Activated naive CD4-positive, alpha-beta T cell treated with anti-CD3 and anti-CD28 coated beads for 36 hours (primary cell): ENCODE results near the gene AK8. TPM values are rescaled to one million over a fixed set of nuclear protein-coding genes. Genes with fewer than 3 reads are reported as not detected.

Experiments used
- CTCF ChIA-PET: fragments of 350-600 bp; sonication (Branson Sonifier 250); formaldehyde crosslinking; loops from one replicate; lab custom pipeline; 2021; ENCODE audit warnings: antibody characterized with exemption; lab: Charles Lee
- DNase-seq: peaks from one replicate; pipeline ENCODE4 v3.0.0-alpha.2; 2020
- H3K27ac Mint-ChIP-seq: one replicate; pipeline ENCODE4 v1.8.0; 2021; ENCODE audit warnings: mild to moderate bottlenecking, mixed read lengths
- H3K27me3 Mint-ChIP-seq: one replicate; pipeline ENCODE4 v1.8.0; 2021; ENCODE audit warnings: low read depth, mixed read lengths
- H3K36me3 Mint-ChIP-seq: one replicate; pipeline ENCODE4 v1.8.0; 2021; ENCODE audit warnings: low read depth, mixed read lengths
- H3K4me1 Mint-ChIP-seq: one replicate; pipeline ENCODE4 v1.8.0; 2021; ENCODE audit warnings: low read depth, mixed read lengths
- H3K4me3 Mint-ChIP-seq: one replicate; pipeline ENCODE4 v1.8.0; 2021; ENCODE audit warnings: mild to moderate bottlenecking, moderate library complexity, mixed read lengths
- H3K9me3 Mint-ChIP-seq: one replicate; pipeline ENCODE4 v1.8.0; 2021; ENCODE audit warnings: mixed read lengths
- intact Hi-C: fragments of 100-400 bp; cut with micrococcal nuclease; formaldehyde crosslinking; loops from one replicate; pipeline ENCODE4 v1.15.1; 2023
- total RNA-seq, 2 experiments: library from RNA; stranded (reverse); gene quantifications; one replicate each; pipeline ENCODE4 v1.2.3, GENCODE V29; 2021

Gene AK8
- total RNA-seq, 2 experiments from 2014 or later = not detected

DNA sequence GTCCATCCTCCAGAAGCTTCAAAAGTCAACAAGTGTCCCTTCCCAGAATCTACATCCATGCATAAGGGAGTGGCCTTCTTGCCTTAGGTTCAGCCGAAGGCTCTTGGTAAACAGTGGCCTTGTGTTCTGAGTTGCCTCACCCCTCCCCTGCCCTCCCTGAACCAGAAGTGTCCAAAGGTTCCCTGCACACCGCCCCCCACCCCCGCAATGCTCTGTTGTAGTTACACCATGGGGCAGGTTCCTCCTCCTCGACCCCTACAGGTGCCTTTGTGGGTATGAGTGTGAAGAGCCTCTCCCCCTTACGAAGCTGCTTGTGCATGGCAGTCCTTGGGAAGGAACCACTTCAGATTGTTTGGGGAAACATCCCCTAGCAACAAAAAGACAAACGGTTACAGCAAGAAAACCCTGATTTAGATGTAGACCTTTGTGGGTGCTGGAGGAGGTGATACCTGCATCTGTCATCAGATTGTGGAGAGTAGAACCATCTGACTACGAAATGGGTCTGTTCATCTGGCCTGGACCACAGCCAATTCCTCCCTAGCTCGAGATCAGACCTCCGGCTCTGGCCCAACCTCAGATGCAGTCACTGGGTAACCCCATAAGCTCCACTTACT, 7.7 kb upstream of the AK8 start:
- Mint-ChIP-seq H3K9me3 (no peaks in the 10 kb centered on the region), H3K27me3 (no peaks in the 10 kb centered on the region), H3K27ac (no peak overlapping the region), H3K4me1 (peaks cover 1% of the 10 kb centered on the region), H3K4me3 (no peak overlapping the region), H3K36me3 (no peaks in the 10 kb centered on the region)
- no peak for DNase-seq
- CTCF ChIA-PET = interaction anchor here (0.8 kb wide), 1 partner anchor 14 kb away, joined by 3 read pairs; no protein-coding TSS in a partner anchor
- intact Hi-C loops = no loop called here

GRCh38 chr9:132883349-132884294, 5.5 kb upstream of the AK8 start:
- intact Hi-C loops = no loop called here
- Mint-ChIP-seq H3K27ac (no peak overlapping the region), H3K36me3 (no peaks in the 10 kb centered on the region), H3K27me3 (no peaks in the 10 kb centered on the region), H3K4me3 (no peak overlapping the region), H3K4me1 (peaks cover 9% of the 10 kb centered on the region), H3K9me3 (no peaks in the 10 kb centered on the region)
- DNase-seq = no peak
- CTCF ChIA-PET = interaction anchor here (0.9 kb wide), 1 partner anchor 19 kb away, joined by 3 read pairs; no protein-coding TSS in a partner anchor

DNA sequence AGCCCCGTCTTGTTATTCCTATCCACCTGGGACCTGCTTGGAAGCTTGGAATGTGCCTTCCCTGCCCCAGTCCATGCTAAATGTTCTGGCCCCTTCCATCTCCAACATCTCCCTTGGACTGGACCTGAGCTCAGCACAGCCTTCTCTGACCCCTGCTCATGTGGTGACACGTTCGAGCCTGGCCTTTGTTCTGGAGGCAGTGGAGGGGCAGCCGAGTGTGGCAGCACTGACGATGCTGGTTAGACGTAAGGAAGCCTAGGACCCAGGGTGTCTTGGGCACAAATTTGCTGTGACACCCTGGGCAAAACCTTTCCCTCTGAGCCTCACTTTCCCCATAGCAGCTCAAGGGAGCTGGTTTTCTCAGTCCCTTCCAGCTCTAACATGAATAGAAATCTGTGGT, 4.5 kb upstream of the AK8 start:
- no peaks in the 10 kb centered on the region for H3K27me3 Mint-ChIP-seq
- H3K4me1 Mint-ChIP-seq = peaks cover 8% of the 10 kb centered on the region
- CTCF ChIA-PET = no interaction called here
- no peak overlapping the region for H3K27ac Mint-ChIP-seq
- H3K9me3 Mint-ChIP-seq = no peaks in the 10 kb centered on the region
- no peak for DNase-seq
- intact Hi-C loops = no loop called here
- H3K36me3 Mint-ChIP-seq = no peaks in the 10 kb centered on the region
- no peak overlapping the region for H3K4me3 Mint-ChIP-seq

DNA sequence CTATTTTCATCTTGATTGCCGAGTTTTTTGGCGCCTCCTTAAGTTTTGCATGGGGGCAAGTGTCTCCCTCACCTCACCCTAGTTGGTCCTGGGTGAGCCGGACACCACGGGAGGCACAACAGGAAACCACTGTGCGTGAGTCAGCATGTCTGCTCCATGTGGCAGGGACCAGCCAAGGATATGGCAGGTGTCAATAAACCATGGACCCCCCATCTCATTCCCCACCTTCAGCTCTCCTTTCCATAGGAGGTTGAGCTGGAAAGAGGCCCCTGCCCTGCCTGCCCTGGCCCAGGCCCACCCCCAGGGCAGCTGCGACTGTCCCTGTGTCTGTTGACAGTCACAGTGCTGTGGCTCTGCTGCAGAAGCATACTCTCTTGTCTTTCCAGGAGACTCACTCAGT, 3.7 kb upstream of the AK8 start:
- DNase-seq = no peak
- CTCF ChIA-PET = no interaction called here
- Mint-ChIP-seq H3K27ac (no peak overlapping the region), H3K4me3 (no peak overlapping the region), H3K4me1 (peaks cover 8% of the 10 kb centered on the region), H3K36me3 (no peaks in the 10 kb centered on the region), H3K27me3 (no peaks in the 10 kb centered on the region), H3K9me3 (no peaks in the 10 kb centered on the region)
- intact Hi-C loops = no loop called here

DNA sequence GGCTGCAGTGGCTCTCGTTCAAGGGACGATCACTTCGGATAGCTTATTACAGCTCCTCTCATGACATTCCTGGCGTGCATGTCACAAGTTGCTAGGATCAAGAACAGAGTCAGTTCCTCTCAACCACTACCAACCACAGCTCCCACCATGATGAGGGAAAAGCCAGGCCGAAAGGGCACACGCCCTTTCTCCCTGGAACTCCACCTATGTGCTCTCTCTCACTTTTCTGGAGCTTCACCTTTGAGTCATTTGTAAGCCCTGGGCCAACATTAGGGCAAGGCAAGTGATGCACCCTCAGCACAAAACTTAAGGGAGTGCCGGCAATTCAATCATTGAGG, 2.2 kb upstream of the AK8 start:
- intact Hi-C loops = no loop called here
- DNase-seq = no peak
- CTCF ChIA-PET = interaction anchor here (0.7 to 4.0 kb wide), 4 partner anchors 22 to 142 kb away, joined by 3 to 18 read pairs (median 4); no protein-coding TSS in a partner anchor
- H3K27me3 Mint-ChIP-seq = no peaks in the 10 kb centered on the region
- peak overlapping the region; percentile 1 for H3K4me3 Mint-ChIP-seq
- peaks cover 8% of the 10 kb centered on the region for H3K4me1 Mint-ChIP-seq
- H3K27ac Mint-ChIP-seq = no peak overlapping the region
- no peaks in the 10 kb centered on the region for H3K9me3 Mint-ChIP-seq
- H3K36me3 Mint-ChIP-seq = no peaks in the 10 kb centered on the region

- Mint-ChIP-seq H3K4me3 (peak overlapping the region; percentile 74), H3K27me3 (no peaks in the 10 kb centered on the region), H3K27ac (no peak overlapping the region), H3K4me1 (peaks cover 8% of the 10 kb centered on the region), H3K36me3 (no peaks in the 10 kb centered on the region), H3K9me3 (no peaks in the 10 kb centered on the region)
- CTCF ChIA-PET = interaction anchor here (0.9 to 4.0 kb wide), 3 partner anchors 23 to 142 kb away, joined by 4 to 18 read pairs (median 4); no protein-coding TSS in a partner anchor
- DNase-seq = no peak
- intact Hi-C loops = loop anchor here (2.0 kb wide), 1 partner anchor 23 kb away; no protein-coding TSS in a partner anchor
Measured at GRCh38 chr9:132879457-132880323, 1.6 kb upstream of the AK8 start.

- intact Hi-C loops = loop anchor here (1.0 to 2.0 kb wide), 3 partner anchors 24 to 209 kb away; partner anchors contain the start of genes GTF3C4 and TSC1
- H3K27ac Mint-ChIP-seq = no peak within 1 kb of the TSS
- H3K36me3 Mint-ChIP-seq = no peaks in the 10 kb centered on the region
- no peaks in the 10 kb centered on the region for H3K9me3 Mint-ChIP-seq
- DNase-seq = peak; percentile 24
- H3K4me3 Mint-ChIP-seq = peak within 1 kb of the TSS; percentile 74
- H3K27me3 Mint-ChIP-seq = no peaks in the 10 kb centered on the region
- CTCF ChIA-PET = interaction anchor here (0.9 to 4.0 kb wide), 3 partner anchors 23 to 143 kb away, joined by 4 to 18 read pairs (median 4); no protein-coding TSS in a partner anchor
- H3K4me1 Mint-ChIP-seq = peaks cover 8% of the 10 kb centered on the region
Measured at GRCh38 chr9:132878695-132879456, 792 bp upstream of the AK8 start, which contains the start of gene SPACA9. Gene SPACA9 (plus strand): TSS chr9:132878898. CDS start chr9:132883948, 5,050 bp downstream.

DNA sequence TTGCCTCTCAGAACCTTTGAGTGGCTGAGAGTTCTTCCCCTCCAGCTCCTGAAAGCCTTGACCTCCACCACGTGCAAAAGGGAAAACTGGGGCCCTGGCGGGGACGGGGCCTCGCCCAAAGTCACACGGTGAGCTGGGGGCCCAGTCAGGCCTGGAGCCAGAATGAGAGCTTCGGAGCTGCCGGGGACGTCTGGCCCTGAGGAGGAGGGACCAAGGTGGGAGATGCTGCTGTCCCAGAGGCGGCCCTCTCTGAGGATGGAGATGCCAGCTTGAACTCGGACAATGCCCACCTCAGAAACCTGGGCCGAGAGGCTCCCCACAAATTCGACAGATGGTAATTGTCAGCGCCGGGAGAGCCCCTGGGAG, 643 bp downstream of the AK8 start:
- H3K27ac Mint-ChIP-seq = no peak overlapping the region
- H3K9me3 Mint-ChIP-seq = no peaks in the 10 kb centered on the region
- H3K36me3 Mint-ChIP-seq = no peaks in the 10 kb centered on the region
- DNase-seq = no peak
- no peaks in the 10 kb centered on the region for H3K27me3 Mint-ChIP-seq
- CTCF ChIA-PET = interaction anchor here (4.0 kb wide), 1 partner anchor 25 kb away, joined by 18 read pairs; no protein-coding TSS in a partner anchor
- peak overlapping the region; percentile 74 for H3K4me3 Mint-ChIP-seq
- H3K4me1 Mint-ChIP-seq = peaks cover 8% of the 10 kb centered on the region
- intact Hi-C loops = no loop called here

DNA sequence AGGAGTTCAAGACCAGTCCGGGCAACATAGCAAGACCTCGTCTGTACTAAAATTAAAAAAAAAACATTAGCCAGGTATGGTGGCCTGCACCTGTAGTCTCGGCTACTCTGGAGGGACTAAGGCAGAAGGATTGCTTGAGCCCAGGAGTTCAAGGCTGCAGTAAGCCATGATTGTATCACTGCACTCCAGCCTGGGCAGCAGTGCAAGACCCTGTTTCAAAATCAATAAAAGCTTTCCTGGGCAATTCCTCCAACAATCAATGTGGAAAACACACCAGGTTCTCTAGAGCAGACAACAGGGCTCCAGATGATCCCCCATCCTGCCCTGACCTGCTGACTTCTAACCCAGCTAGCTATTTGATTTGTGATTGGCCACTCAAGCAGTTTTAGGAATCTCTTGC, 1.2 kb downstream of the AK8 start:
- no peaks in the 10 kb centered on the region for H3K36me3 Mint-ChIP-seq
- no peaks in the 10 kb centered on the region for H3K9me3 Mint-ChIP-seq
- no peak overlapping the region for H3K27ac Mint-ChIP-seq
- no peak for DNase-seq
- CTCF ChIA-PET = interaction anchor here (0.6 to 4.0 kb wide), 2 partner anchors 25 to 172 kb away, joined by 6 to 18 read pairs; no protein-coding TSS in a partner anchor
- no peaks in the 10 kb centered on the region for H3K27me3 Mint-ChIP-seq
- peak overlapping the region; percentile 74 for H3K4me3 Mint-ChIP-seq
- intact Hi-C loops = no loop called here
- peaks cover 8% of the 10 kb centered on the region for H3K4me1 Mint-ChIP-seq

DNA sequence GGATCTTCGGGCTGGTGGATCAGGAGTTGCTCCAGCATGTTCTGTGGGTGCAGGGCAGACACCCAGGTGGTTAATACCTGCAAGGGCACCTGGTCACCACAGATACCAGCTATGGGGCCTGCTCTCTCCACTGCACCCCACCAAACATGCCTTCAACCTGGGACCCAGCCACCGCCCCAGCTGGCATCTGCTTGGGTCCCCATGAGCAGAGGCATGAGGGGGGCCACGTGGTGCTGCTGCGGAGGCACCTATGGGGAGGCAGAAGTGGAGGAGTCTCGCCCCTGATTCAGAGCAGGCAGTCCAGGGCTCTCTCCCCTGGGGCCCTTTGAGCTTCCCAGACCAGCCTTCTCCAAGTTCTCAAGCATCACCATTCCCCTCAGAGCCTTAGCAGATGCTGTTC, 2.9 kb downstream of the AK8 start:
- H3K27me3 Mint-ChIP-seq = no peaks in the 10 kb centered on the region
- intact Hi-C loops = no loop called here
- CTCF ChIA-PET = no interaction called here

DNA sequence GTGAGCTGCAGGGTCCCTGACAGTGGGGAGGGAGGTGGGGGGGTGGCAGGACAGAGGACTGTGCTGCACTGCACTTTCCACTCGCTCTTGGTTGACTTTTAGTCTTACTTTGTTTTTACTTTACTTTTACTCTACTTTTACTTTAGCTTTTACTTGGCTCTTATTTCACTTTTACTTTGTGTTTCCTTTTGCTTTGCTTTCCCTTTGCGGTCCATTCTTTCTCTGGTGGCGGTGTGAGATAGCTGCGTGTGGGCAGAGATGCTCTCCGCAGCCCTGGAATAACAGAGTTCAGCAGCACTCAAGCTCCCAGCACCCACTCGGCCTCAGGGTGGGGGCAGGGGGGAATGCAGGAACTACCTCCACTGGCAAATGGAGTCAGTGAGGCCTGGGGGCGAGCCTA, 4.7 kb downstream of the AK8 start:
- no peak overlapping the region for H3K4me3 Mint-ChIP-seq

More for the DNA sequence above, 2.9 kb downstream of the AK8 start:
- H3K4me1 Mint-ChIP-seq = peaks cover 8% of the 10 kb centered on the region
- DNase-seq = no peak
- no peak overlapping the region for H3K4me3 Mint-ChIP-seq
- H3K9me3 Mint-ChIP-seq = no peaks in the 10 kb centered on the region
- H3K36me3 Mint-ChIP-seq = no peaks in the 10 kb centered on the region
- no peak overlapping the region for H3K27ac Mint-ChIP-seq

More for the DNA sequence above, 4.7 kb downstream of the AK8 start:
- CTCF ChIA-PET = interaction anchor here (1.1 kb wide), 1 partner anchor 27 kb away, joined by 3 read pairs; no protein-coding TSS in a partner anchor
- intact Hi-C loops = no loop called here
- no peak overlapping the region for H3K27ac Mint-ChIP-seq
- DNase-seq = no peak
- H3K4me1 Mint-ChIP-seq = no peaks in the 10 kb centered on the region
- no peaks in the 10 kb centered on the region for H3K36me3 Mint-ChIP-seq
- H3K27me3 Mint-ChIP-seq = no peaks in the 10 kb centered on the region
- no peaks in the 10 kb centered on the region for H3K9me3 Mint-ChIP-seq
